ENCODE measurements around the gene KLF11. TPM values are rescaled to one million over a fixed set of nuclear protein-coding genes. Genes with fewer than 3 reads are reported as not detected.

Gene KLF11
- total and polyA plus RNA-seq, 9 of the 15 experiments (the other 6 are each of a cell fraction or from before 2014, with no cell fraction given), result 2.1 to 13.4 (median 6.5) TPM

DNA sequence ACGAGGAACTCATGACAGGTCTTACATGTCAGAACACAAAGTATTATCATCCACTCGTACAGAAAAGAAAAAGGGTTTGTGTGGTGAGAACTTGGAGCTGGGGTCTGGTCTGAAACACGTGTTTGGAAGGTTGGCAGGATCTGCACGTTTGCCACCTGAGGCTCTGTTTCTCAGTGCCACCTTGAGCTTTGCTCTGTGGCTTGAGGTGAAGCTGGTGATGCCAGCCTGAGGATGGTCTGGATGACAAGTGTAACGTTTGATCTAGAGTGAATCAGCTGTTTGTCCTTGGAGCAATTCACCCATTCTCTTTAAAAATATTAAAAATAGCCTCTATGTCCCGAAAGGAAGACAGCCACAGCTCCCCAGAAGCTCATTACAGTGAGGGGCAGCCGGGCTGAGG is 45.4 kb upstream of the KLF11 start (continued):
- TF ChIP-seq NR1H2 (CRISPR knock-in tag; IDR thresholded peaks at IDR 0.05) (no peak), MYBL2 (IDR thresholded peaks at IDR 0.05; ENCODE audit: low read depth) (no peak), MYBL2 (CRISPR knock-in tag; IDR thresholded peaks at IDR 0.05; ENCODE audit: borderline replicate concordance) (no peak), ZFP30 (CRISPR knock-in tag; IDR thresholded peaks at IDR 0.05; ENCODE audit: borderline replicate concordance) (no peak), DMBX1 (CRISPR knock-in tag; IDR thresholded peaks at IDR 0.05; ENCODE audit: borderline replicate concordance) (no peak), RBFOX2 (IDR thresholded peaks at IDR 0.05; ENCODE audit: low read depth, low read length) (no peak), MAFK (IDR thresholded peaks at IDR 0.05; ENCODE audit: low read length) (no peak), POU5F1 (IDR thresholded peaks at IDR 0.05; ENCODE audit: borderline replicate concordance, low read depth, low read length, partially characterized antibody) (no peak)

- BruUV-seq (replicated peaks), result no TSS peak
- 0 out of 4 replicates have a peak overlapping the region, but pooled peaks of 1 of the 2 experiments have one; percentile 34 for H3K9ac ChIP-seq (ENCODE audit: insufficient read depth in 1 of 2, low read depth in 2 of 2, low read length in 2 of 2)
- ChIA-PET POLR2A (no interaction called here), CTCF (ENCODE audit: low intra/inter-chr PET ratio) (no interaction called here)
- in situ Hi-C loops (cut with MboI) (no loop called here), intact Hi-C loops (cut with micrococcal nuclease) (no loop called here)
- H3K27me3 ChIP-seq (ENCODE audit: control insufficient read depth in 2 of 2, insufficient read depth in 2 of 2, low read length in 2 of 2), result no peaks in the 10 kb centered on the region
- TF ChIP-seq FOXK2 (conservative IDR thresholded peaks at IDR 0.05 in 1 of 2, IDR thresholded peaks at IDR 0.05 in 1 of 2; ENCODE audit: low read depth in 2 of 2), result no peak
- no peak for TF ChIP-seq NFXL1 (CRISPR knock-in tag; IDR thresholded peaks at IDR 0.05)
- H3K9me1 ChIP-seq (ENCODE audit: control insufficient read depth, insufficient read depth, low read length), result no peaks in the 10 kb centered on the region
- no peak overlapping the region for H3K4me2 ChIP-seq (ENCODE audit: insufficient read depth, low read length)
- no peak for FAIRE-seq
- H3K9me3 ChIP-seq (replicated peaks; ENCODE audit: control insufficient read depth, insufficient read depth, low read depth, low read length), result no peaks in the 10 kb centered on the region
- no peaks in the 10 kb centered on the region for H4K20me1 ChIP-seq (replicated peaks; ENCODE audit: control insufficient read depth, insufficient read depth, low read length)
- no peak overlapping the region for H3K4me3 ChIP-seq
- WGBS (ENCODE audit: insufficient coverage, low coverage, missing lambda C conversion rate), result 83% methylated on average over 19 of the region's 20 CpGs
- no peak for ATAC-seq
- peaks cover 0 to 3% of the 10 kb centered on the region in 2 experiments; a peak in 1 of 5 replicates for H3K4me1 ChIP-seq (replicated peaks in 1 of 2; ENCODE audit: control insufficient read depth in 2 of 2, insufficient read depth in 2 of 2, low read length in 2 of 2)
- no peak for DNase-seq (ENCODE audit: extremely low read depth in 1 of 4, low spot score in 3 of 4)
- H3K27ac ChIP-seq (ENCODE audit: extremely low read depth, low read depth, low read length), result no peak overlapping the region
- no peak overlapping the region for H2AFZ ChIP-seq (ENCODE audit: low read depth, low read length)
- no peaks in the 10 kb centered on the region for H3K79me2 ChIP-seq (ENCODE audit: control insufficient read depth, insufficient read depth, low read length)
- no peaks in the 10 kb centered on the region for H3K36me3 ChIP-seq (ENCODE audit: control insufficient read depth, insufficient read depth, low read length)
These were observed 44.3 kb upstream of the KLF11 start for GRCh38 chr2:9998916-9999654.
